IgD-negative memory B cell (primary cell): ENCODE data around the gene OR6B2. TPM values are rescaled to one million over a fixed set of nuclear protein-coding genes. Genes with fewer than 3 reads are reported as not detected.

Experiments used
- polyA plus RNA-seq: library from polyadenylated mRNA; unstranded; fragments of 300-500 nt; fragmentation: Illumina TruSeq; gene quantifications from one replicate; pipeline ENCODE4 v1.2.3, GENCODE V29; 2021

Gene OR6B2
- polyA plus RNA-seq, 1 donor from 2014 or later, result not detected

Other genes with a start within 250 kb of the OR6B2 start
- gene NDUFA10, start 5.1 kb downstream of the OR6B2 start, polyA plus RNA-seq, result 134 TPM
- gene OR6B3, start 23.1 kb upstream of the OR6B2 start, polyA plus RNA-seq, result not detected
- gene COPS9, start 105.9 kb upstream of the OR6B2 start, polyA plus RNA-seq, result 235 TPM
- not detected for gene OTOS, start 110.2 kb upstream of the OR6B2 start, polyA plus RNA-seq